ENCODE data around the gene MS4A1.

MS4A1 gene

DNA sequence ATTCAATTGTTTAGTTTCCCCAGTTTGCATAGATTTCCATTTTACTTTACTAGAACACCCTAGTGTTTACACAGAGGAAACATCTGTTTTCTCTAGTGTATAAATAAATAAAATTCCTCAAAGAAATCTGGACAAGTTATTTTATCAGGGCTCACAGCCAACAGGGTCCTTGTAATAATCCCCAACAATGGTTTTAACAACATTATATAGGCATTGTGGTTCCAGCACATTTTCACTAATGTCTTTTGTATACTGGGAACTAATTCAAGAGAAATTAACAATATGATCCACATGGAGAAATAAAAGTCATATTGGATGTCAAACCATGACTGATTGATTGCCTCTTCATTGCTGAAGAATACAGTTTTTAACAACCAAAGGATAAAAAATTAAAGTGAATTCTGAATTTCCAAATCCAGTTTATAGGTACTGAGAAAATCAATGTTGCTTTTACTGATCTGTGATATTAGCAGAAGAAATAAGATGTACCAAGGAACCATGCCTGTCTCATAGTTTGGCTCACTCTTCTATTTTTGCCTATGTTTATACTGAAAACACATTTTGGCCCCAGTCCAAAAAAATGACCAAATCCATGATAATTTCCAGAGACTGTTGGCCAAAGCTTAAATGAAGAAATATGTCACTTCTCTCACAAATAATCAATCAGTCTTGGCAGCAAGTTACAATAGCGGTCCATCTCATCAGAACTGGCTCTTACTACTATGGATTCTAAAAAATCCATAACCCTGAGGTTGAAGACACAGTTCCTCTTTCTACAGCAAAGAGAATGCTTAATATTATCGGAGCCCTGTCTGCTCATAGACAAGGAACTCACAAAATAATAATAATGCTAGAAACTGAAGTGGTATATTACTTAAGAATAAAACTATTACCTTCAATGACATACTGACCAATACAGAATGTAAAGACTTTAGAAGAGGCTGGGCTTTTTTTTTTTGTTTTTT is 58.1 kb downstream of the MS4A1 start:
- TF ChIP-seq CTCF (IDR thresholded peaks at IDR 0.05; ENCODE audit: low read depth, low read length) (no peak), EZH2phosphoT487 (IDR thresholded peaks at IDR 0.05; ENCODE audit: low read depth) (no peak)

GRCh38 chr11:60515144-60515855 is 59.7 kb downstream of the MS4A1 start, which contains the start of gene MS4A13:
MS4A13 (plus strand) TSS chr11:60515392; CDS start chr11:60518084, 2,692 bp downstream.
- Histone ChIP-seq H3K4me3 (ENCODE audit: low read length) (no peak within 1 kb of the TSS), H3K36me3 (replicated peaks; ENCODE audit: low read depth, low read length) (no peaks in the 10 kb centered on the region), H3K9me3 (ENCODE audit: insufficient read depth, low read length) (peaks cover 5% of the 10 kb centered on the region), H3K79me2 (ENCODE audit: low read length) (no peaks in the 10 kb centered on the region), H2AFZ (ENCODE audit: low read depth, low read length) (no peak within 1 kb of the TSS), H3K9ac (ENCODE audit: low read length) (no peak within 1 kb of the TSS), H3K27ac (ENCODE audit: low read length) (no peak within 1 kb of the TSS), H4K20me1 (ENCODE audit: insufficient read depth, low read length) (no peaks in the 10 kb centered on the region), H3K4me2 (ENCODE audit: low read length) (no peak within 1 kb of the TSS), H3K27me3 (ENCODE audit: low read depth, low read length) (no peaks in the 10 kb centered on the region), H3K4me1 (ENCODE audit: low read length) (no peaks in the 10 kb centered on the region)
- TF ChIP-seq EZH2phosphoT487 (IDR thresholded peaks at IDR 0.05; ENCODE audit: low read depth), result no peak
- no peak for TF ChIP-seq CTCF (IDR thresholded peaks at IDR 0.05; ENCODE audit: low read depth, low read length)

More for the DNA sequence above, 58.1 kb downstream of the MS4A1 start:
- Histone ChIP-seq H3K27me3 (ENCODE audit: low read depth, low read length) (no peaks in the 10 kb centered on the region), H3K4me1 (ENCODE audit: low read length) (no peaks in the 10 kb centered on the region), H4K20me1 (ENCODE audit: insufficient read depth, low read length) (no peaks in the 10 kb centered on the region), H3K36me3 (replicated peaks; ENCODE audit: low read depth, low read length) (no peaks in the 10 kb centered on the region), H2AFZ (ENCODE audit: low read depth, low read length) (no peak overlapping the region), H3K9ac (ENCODE audit: low read length) (no peak overlapping the region), H3K4me2 (ENCODE audit: low read length) (no peak overlapping the region), H3K9me3 (ENCODE audit: insufficient read depth, low read length) (no peaks in the 10 kb centered on the region; the same call in 1 of the 2 replicates), H3K27ac (ENCODE audit: low read length) (no peak overlapping the region), H3K79me2 (ENCODE audit: low read length) (no peaks in the 10 kb centered on the region), H3K4me3 (ENCODE audit: low read length) (no peak overlapping the region)
